Measurements from ENCODE around the gene QPCTL.
"Not testable (repeated sequence)": the region's sequence is repeated elsewhere in the genome, so short reads cannot be mapped to it uniquely, and the experiment has no call there.

The QPCTL gene

GRCh38 chr19:45712699-45713067 lies 20.2 kb downstream of the QPCTL start:
- DNase-seq (ENCODE audit: low spot score) = no peak
- TF ChIP-seq CTCF (IDR thresholded peaks at IDR 0.05; ENCODE audit: extremely low read depth, missing control alignments) = no peak

- DNase-seq (ENCODE audit: low spot score) = no peak
- TF ChIP-seq CTCF (IDR thresholded peaks at IDR 0.05; ENCODE audit: extremely low read depth, missing control alignments) = no peak
These were observed 20.7 kb downstream of the QPCTL start for GRCh38 chr19:45713141-45713540.

GRCh38 chr19:45715139-45715538 lies 22.7 kb downstream of the QPCTL start:
- no peak for DNase-seq (ENCODE audit: low spot score)
- TF ChIP-seq CTCF (IDR thresholded peaks at IDR 0.05; ENCODE audit: extremely low read depth, missing control alignments) = no peak

GRCh38 chr19:45716359-45717130 lies 24.1 kb downstream of the QPCTL start:
- no peak for TF ChIP-seq CTCF (IDR thresholded peaks at IDR 0.05; ENCODE audit: extremely low read depth, missing control alignments)
- no peak for DNase-seq (ENCODE audit: low spot score)

GRCh38 chr19:45717131-45717982 lies 24.9 kb downstream of the QPCTL start:
- TF ChIP-seq CTCF (IDR thresholded peaks at IDR 0.05; ENCODE audit: extremely low read depth, missing control alignments) = peak; percentile 9
- DNase-seq (ENCODE audit: low spot score) = peak; percentile 97

GRCh38 chr19:45717983-45718650 lies 25.7 kb downstream of the QPCTL start:
- DNase-seq (ENCODE audit: low spot score) = no peak
- no peak for TF ChIP-seq CTCF (IDR thresholded peaks at IDR 0.05; ENCODE audit: extremely low read depth, missing control alignments)

GRCh38 chr19:45720065-45720464 lies 27.6 kb downstream of the QPCTL start:
- not testable (repeated sequence) for DNase-seq (ENCODE audit: low spot score)

GRCh38 chr19:45728683-45729082 lies 36.2 kb downstream of the QPCTL start:
- DNase-seq (ENCODE audit: low spot score) = not testable (repeated sequence)

All from GM20000 (cell line).